CD4-positive, alpha-beta T cell (primary cell): Measurements from ENCODE around the gene HELZ2. TPM values are rescaled to one million over a fixed set of nuclear protein-coding genes. Genes with fewer than 3 reads are reported as not detected.

Experiments used
- ATAC-seq: fragments of 200-7000 bp; cut with Tn5 transposase; one replicate; pipeline ENCODE4 v1.10.0; 2022; ENCODE audit warnings: mild to moderate bottlenecking; ENCODE audit not compliant: poor library complexity
- CTCF ChIA-PET: fragments of 350-600 bp; sonication (Branson Sonifier 250); formaldehyde crosslinking; loops from one replicate; lab custom pipeline; 2021; ENCODE audit warnings: antibody characterized with exemption, inconsistent platforms; lab: Charles Lee
- POLR2A ChIA-PET: fragments of 350-600 bp; sonication (Branson Sonifier 250); formaldehyde crosslinking; loops from one replicate; lab custom pipeline; 2021; ENCODE audit warnings: antibody characterized with exemption, inconsistent platforms; lab: Charles Lee
- DNase-seq, 14 experiments: peaks; one replicate each; pipeline ENCODE4 v3.0.0-alpha.2; 2013 to 2020; ENCODE audit warnings: mixed read lengths in 2 of 14
- H3K27ac ChIP-seq, 2 donors: one replicate each; pipeline versions ENCODE4 v1.5.1 to v1.7.0; 2013; ENCODE audit warnings: low read length in 2 of 2, low read depth in 1 of 2, mild to moderate bottlenecking in 1 of 2
- H3K27me3 ChIP-seq, 2 experiments: 1 replicate in 1 of 2; 2 replicates in 1 of 2; pipeline versions ENCODE4 v1.6.1 to v1.7.0; 2013; ENCODE audit warnings: low read length in 2 of 2, control low read depth in 1 of 2, mild to moderate bottlenecking in 1 of 2, moderate library complexity in 1 of 2; ENCODE audit not compliant: insufficient read depth in 2 of 2, control insufficient read depth in 1 of 2
- H3K36me3 ChIP-seq: one replicate; pipeline ENCODE4 v1.6.1; 2013; ENCODE audit warnings: low read length, control low read depth; ENCODE audit not compliant: insufficient read depth
- H3K4me1 ChIP-seq: one replicate; pipeline ENCODE4 v1.6.1; 2013; ENCODE audit warnings: low read length, control low read depth; ENCODE audit not compliant: insufficient read depth
- H3K4me3 ChIP-seq: one replicate; pipeline ENCODE4 v1.5.1; 2013; ENCODE audit warnings: mild to moderate bottlenecking, low read length, moderate library complexity
- H3K9me3 ChIP-seq, 2 experiments: 1 replicate in 1 of 2; 2 replicates in 1 of 2; pipeline versions ENCODE4 v1.6.1 to v1.7.0; 2013; ENCODE audit warnings: low read length in 2 of 2, mild to moderate bottlenecking in 2 of 2, control low read depth in 1 of 2, moderate library complexity in 1 of 2; ENCODE audit not compliant: control insufficient read depth in 1 of 2, insufficient read depth in 1 of 2
- H3K27ac Mint-ChIP-seq: one replicate; pipeline ENCODE4 v1.8.0; 2020; ENCODE audit warnings: mixed read lengths
- H3K27me3 Mint-ChIP-seq: one replicate; pipeline ENCODE4 v1.8.0; 2021; ENCODE audit warnings: mixed read lengths
- H3K36me3 Mint-ChIP-seq: one replicate; pipeline ENCODE4 v1.8.0; 2021; ENCODE audit warnings: low read depth, mixed read lengths
- H3K4me1 Mint-ChIP-seq: one replicate; pipeline ENCODE4 v1.8.0; 2021; ENCODE audit warnings: low read depth, mixed read lengths
- H3K4me3 Mint-ChIP-seq: one replicate; pipeline ENCODE4 v1.8.0; 2020; ENCODE audit warnings: mild to moderate bottlenecking, mixed read lengths
- H3K9me3 Mint-ChIP-seq: one replicate; pipeline ENCODE4 v1.8.0; 2020; ENCODE audit warnings: mixed read lengths
- intact Hi-C, 2 experiments: fragments of 100-400 bp; cut with DNase I in 1 of 2; cut with micrococcal nuclease in 1 of 2; formaldehyde crosslinking; loops; one replicate each; pipeline versions ENCODE4 v1.15.1 to v1.9.0; 2023 to 2025; cut with DNase I, micrococcal nuclease
- total RNA-seq, 174 experiments: library from RNA in 2 of 174; stranded (reverse) in 2 of 174; gene quantifications; one replicate each; pipeline ENCODE4 v1.2.3 and lab custom pipeline; 2021 to 2026
- TF ChIP-seq, protein P1 (sequence below): fragments of 200-600 bp; IDR thresholded peaks from one replicate; pipeline ENCODE4 v1.8.0; 2022; ENCODE audit warnings: antibody characterized with exemption, mild to moderate bottlenecking

The HELZ2 gene
- total RNA-seq, 2 experiments from 2014 or later: 57.7 to 59.6 TPM

GRCh38 chr20:63563225-63563935 lies 10.7 kb downstream of the HELZ2 start:
- Histone ChIP-seq H3K9me3 (peaks cover 0 to 3% of the 10 kb centered on the region in 2 experiments), H3K4me1 (peaks cover 17% of the 10 kb centered on the region), H3K4me3 (no peak overlapping the region), H3K27ac (no peak overlapping the region), H3K27me3 (no peaks in the 10 kb centered on the region), H3K36me3 (peaks cover 48% of the 10 kb centered on the region)
- no peak for ATAC-seq
- no peak overlapping the region for H3K4me3 Mint-ChIP-seq
- peaks cover 10% of the 10 kb centered on the region for H3K4me1 Mint-ChIP-seq
- TF ChIP-seq, protein P1, sequence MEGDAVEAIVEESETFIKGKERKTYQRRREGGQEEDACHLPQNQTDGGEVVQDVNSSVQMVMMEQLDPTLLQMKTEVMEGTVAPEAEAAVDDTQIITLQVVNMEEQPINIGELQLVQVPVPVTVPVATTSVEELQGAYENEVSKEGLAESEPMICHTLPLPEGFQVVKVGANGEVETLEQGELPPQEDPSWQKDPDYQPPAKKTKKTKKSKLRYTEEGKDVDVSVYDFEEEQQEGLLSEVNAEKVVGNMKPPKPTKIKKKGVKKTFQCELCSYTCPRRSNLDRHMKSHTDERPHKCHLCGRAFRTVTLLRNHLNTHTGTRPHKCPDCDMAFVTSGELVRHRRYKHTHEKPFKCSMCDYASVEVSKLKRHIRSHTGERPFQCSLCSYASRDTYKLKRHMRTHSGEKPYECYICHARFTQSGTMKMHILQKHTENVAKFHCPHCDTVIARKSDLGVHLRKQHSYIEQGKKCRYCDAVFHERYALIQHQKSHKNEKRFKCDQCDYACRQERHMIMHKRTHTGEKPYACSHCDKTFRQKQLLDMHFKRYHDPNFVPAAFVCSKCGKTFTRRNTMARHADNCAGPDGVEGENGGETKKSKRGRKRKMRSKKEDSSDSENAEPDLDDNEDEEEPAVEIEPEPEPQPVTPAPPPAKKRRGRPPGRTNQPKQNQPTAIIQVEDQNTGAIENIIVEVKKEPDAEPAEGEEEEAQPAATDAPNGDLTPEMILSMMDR: no peak
- no peak for DNase-seq
- POLR2A ChIA-PET: interaction anchor here (1.1 kb wide), 1 partner anchor 42 kb away, joined by 3 read pairs; no protein-coding TSS in a partner anchor
- CTCF ChIA-PET: no interaction called here
- H3K36me3 Mint-ChIP-seq: peaks cover 11% of the 10 kb centered on the region
- H3K9me3 Mint-ChIP-seq: no peaks in the 10 kb centered on the region
- no peaks in the 10 kb centered on the region for H3K27me3 Mint-ChIP-seq
- intact Hi-C loops: no loop called here
- H3K27ac Mint-ChIP-seq: no peak overlapping the region

DNA sequence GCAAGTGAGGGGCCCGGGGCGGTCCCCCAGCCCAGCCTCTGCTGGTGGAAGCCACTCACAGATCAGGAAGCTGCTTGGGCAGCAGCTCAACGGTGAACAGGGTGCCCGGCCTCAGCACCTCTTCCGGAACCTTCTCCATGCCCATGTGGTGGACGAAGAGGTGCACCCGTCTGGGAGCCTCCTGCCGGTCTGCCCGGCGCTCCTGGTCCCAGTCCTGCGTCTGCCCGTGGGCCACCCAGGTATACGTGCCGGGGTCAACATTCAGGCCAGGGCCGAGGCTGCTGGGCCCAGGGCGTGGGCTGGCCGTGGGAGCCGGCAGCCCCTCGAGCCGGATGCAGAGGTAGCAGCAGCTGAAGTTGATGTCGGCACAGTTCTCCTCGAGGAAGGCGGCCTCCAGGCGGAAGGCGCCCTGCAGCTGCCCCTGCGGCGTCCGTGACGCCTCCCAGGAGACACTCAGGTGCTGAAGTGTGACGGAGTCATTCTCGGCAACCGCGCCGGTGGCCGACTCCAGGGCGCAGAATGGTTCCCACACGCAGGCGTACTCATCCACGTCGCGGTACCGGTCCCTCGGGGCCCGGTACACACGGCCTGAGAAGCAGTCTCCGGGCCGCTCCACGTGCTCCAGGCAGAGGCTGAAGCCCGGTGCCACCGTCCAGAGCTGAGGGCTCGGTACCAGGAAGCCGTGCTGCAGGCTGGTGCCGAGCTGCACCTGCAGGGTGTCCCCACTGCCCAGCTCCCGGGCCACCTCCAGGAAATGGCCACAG lies 11.4 kb downstream of the HELZ2 start:
- intact Hi-C loops: no loop called here
- peaks cover 48% of the 10 kb centered on the region for H3K36me3 ChIP-seq
- H3K27me3 ChIP-seq: no peaks in the 10 kb centered on the region
- Mint-ChIP-seq H3K27ac (no peak overlapping the region), H3K9me3 (no peaks in the 10 kb centered on the region), H3K27me3 (no peaks in the 10 kb centered on the region), H3K4me3 (no peak overlapping the region), H3K4me1 (peaks cover 4% of the 10 kb centered on the region), H3K36me3 (peaks cover 11% of the 10 kb centered on the region)
- H3K4me1 ChIP-seq: peaks cover 10% of the 10 kb centered on the region
- TF ChIP-seq, protein P1: no peak
- CTCF ChIA-PET: no interaction called here
- DNase-seq (no peak), ATAC-seq (no peak)
- no peak overlapping the region for H3K4me3 ChIP-seq
- no peak overlapping the region for H3K27ac ChIP-seq
- POLR2A ChIA-PET: interaction anchor here (1.1 kb wide), 1 partner anchor 79 kb away, joined by 3 read pairs; no protein-coding TSS in a partner anchor
- peaks cover 0 to 3% of the 10 kb centered on the region in 2 experiments for H3K9me3 ChIP-seq

- no peaks in the 10 kb centered on the region for H3K9me3 Mint-ChIP-seq
- Histone ChIP-seq H3K4me3 (no peak overlapping the region), H3K4me1 (peaks cover 1% of the 10 kb centered on the region), H3K27me3 (no peaks in the 10 kb centered on the region), H3K27ac (no peak overlapping the region), H3K9me3 (peaks cover 0 to 3% of the 10 kb centered on the region in 2 experiments), H3K36me3 (peaks cover 48% of the 10 kb centered on the region)
- intact Hi-C loops: no loop called here
- TF ChIP-seq, protein P1: no peak
- H3K27ac Mint-ChIP-seq: no peak overlapping the region
- POLR2A ChIA-PET: interaction anchor here (1.1 kb wide), 1 partner anchor 80 kb away, joined by 3 read pairs; no protein-coding TSS in a partner anchor
- no peak overlapping the region for H3K4me3 Mint-ChIP-seq
- ATAC-seq: no peak
- no peaks in the 10 kb centered on the region for H3K27me3 Mint-ChIP-seq
- CTCF ChIA-PET: interaction anchor here (1.0 kb wide), 1 partner anchor 10 kb away, joined by 3 read pairs; no protein-coding TSS in a partner anchor
- peaks cover 11% of the 10 kb centered on the region for H3K36me3 Mint-ChIP-seq
- no peak for DNase-seq
- no peaks in the 10 kb centered on the region for H3K4me1 Mint-ChIP-seq
Observed at GRCh38 chr20:63561624-63562396, 12.2 kb downstream of the HELZ2 start.
